ENCODE measurements around the gene TUBGCP5.
A peak's percentile ranks its signal among the peaks of the same experiment; 100 is the strongest.
"Not testable (repeated sequence)": the region's sequence is repeated elsewhere in the genome, so short reads cannot be mapped to it uniquely, and the experiment has no call there.

The TUBGCP5 gene

DNA sequence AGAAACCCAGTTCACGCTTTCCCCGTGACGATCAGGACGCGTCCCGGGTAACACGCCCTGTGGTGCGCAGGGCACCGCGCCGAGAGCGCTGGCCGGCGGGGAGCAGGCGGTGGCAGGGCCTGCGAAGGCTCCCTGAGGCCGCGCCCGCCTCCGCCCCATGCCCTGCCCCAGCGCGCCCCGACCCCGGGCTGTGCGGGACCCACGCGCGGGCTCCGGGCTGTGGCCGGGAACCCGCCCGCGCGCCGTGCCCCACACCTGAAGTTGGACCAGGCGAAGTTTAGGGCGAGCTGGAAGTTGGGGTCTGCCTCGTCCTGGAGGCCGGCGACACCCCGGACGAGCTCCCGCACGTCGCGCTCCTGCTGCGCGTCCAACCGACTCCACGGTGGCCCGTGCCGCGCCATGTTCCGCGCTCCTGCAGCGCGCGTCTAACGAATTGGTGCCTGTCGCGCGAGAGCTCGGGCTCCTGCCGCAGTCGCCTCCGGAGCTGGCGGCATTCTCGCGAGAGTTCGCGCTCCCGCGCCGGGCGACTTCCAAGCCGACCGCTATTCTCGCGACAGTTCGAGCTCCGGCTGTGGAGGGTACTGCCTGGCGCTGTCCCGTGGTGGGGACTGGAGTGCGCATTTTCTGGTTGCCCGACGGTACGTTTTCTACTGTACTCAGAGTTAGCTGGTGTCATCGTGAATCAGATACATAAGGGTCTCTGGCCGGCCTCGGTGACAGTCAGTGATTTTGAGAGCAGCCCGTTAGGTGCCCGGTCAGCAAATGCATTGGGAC, at the start of gene TUBGCP5:
Gene TUBGCP5, minus strand, starts transcription at position 427 of the 774 bp plus-strand sequence. Its CDS starts 26 bp downstream, at position 401.
- DNase-seq (ENCODE audit: low read depth): peak; percentile 95

DNA sequence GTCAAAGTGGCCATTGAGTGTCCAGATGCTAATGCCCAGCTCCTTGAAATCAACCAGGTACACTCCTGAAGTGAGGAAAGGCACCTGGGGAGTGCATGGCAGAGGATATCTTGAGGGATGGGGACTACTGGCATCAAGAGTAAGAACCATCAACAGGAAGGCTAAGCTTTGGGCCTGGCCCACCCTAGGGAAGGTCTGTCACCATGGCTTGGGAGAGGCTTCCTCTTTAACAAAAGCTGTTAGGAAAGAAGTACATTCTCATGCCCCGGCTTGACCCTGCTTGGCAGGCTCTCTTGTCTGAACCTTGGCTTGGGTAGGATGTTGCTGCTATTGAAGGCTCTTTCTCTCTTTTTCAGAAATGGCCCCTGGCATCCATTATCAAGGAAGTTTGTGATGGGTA, 43.7 kb upstream of the TUBGCP5 start:
- DNase-seq (ENCODE audit: low read depth): no peak

DNA sequence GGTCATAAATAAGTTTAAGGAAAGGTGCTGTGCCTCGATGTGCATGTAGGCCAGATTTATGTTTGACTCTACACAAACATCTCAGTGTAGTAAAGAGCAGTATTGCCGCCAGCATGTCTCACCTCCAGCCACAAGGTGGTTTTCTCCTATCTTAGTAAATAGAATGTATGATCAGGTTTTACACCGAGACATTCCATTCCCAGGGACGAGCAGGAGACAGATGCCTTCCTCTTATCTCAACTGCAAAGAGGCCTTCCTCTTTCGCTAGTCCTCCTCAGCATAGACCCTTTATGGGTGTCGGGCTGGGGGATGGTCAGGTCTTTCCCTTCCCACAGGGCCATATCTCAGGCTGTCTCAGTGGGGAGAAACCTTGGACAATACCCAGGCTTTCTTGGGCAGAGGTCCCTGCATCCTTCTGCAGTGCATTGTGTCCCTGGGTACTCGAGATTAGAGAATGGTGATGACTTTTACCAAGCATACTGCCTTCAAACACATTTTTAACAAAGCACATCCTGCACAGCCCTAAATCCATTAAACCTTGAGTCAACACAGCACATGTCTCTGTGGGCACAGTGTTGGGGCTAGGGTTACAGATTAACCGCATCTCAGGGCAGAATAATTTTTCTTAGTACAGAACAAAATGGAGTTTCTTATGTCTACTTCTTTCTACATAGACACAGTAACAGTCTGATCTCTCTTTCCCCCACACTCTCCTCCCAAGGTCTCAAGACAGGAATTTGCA, 42.8 kb upstream of the TUBGCP5 start:
- DNase-seq (ENCODE audit: low read depth): not testable (repeated sequence)

DNA sequence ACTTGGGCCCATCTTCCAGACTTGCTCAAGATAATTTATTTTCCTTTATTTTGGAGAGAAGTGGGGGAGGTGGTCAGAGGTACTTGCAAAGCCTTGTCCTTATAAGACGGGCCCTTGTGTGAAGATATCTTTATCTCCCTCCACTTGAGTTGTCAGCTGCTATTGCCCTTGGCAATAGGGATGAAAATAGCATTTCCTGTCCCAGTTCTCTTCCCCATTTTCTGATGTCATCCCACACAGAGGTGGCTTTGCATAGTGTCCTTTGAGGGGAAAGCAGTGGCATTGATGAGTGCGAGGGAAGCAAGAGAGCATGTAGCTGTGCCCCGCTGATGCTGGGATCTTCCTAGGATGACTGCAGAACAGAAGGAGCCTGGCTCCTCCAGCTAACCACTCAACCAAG, 41.9 kb upstream of the TUBGCP5 start:
- DNase-seq (ENCODE audit: low read depth): no peak

DNA sequence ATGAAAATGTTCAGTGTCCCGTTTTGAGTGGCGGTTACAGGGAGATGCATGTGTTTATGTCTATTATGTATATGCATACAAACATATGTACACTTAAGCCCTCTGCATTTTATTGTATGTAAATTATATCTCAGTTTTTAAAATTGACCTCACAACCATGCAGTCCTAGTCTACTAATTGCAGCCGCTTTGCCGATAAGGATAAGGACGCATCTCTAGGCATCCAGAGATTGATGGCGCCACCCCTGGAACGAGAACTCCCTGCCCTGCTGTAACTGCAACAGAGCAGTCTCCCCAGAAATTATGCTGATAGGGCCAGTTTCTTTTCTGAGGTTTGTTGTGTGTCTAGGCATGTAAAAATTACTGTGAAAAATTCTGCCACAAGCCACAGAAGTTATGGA, 40.4 kb upstream of the TUBGCP5 start:
- DNase-seq (ENCODE audit: low read depth): no peak

DNA sequence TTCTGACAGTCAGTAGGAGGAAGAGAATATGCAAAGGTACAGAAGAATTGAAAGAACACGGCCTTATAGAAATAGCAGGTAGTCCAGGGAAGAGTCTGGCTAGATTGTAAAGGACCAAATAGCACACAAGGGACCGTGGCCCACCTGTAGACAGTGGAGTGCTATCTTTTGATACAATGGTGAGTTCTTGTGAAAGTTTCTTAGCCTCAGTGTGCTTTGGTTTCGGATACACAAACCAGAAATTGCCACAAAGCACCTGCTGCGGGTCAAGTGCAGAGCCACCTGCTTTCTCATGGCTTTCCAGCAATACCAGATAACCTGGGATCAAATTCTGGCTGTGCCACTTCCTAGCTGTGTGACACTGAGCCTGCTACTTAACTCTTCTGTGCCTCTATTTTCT, 36.6 kb upstream of the TUBGCP5 start:
- DNase-seq (ENCODE audit: low read depth): no peak

DNA sequence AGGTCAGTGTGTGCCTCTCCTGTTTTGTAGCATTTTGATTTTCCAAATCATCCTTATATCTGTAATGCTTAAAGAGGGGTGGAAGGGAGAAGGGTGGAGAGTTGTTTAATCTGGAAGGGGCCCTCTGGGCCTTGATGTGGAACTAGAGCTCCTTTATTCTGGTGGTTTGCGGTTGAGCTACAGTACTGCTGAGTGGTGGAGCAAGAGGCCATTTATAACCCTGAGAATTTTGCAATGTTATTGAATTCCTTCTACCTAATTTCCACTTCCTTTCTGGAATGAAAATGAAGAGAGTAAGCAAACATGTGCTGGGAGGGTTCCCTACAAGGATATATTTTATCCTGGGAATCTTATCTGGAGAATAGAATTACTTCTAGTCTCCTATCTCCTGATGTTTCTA, 35.3 kb upstream of the TUBGCP5 start:
- no peak for DNase-seq (ENCODE audit: low read depth)

DNA sequence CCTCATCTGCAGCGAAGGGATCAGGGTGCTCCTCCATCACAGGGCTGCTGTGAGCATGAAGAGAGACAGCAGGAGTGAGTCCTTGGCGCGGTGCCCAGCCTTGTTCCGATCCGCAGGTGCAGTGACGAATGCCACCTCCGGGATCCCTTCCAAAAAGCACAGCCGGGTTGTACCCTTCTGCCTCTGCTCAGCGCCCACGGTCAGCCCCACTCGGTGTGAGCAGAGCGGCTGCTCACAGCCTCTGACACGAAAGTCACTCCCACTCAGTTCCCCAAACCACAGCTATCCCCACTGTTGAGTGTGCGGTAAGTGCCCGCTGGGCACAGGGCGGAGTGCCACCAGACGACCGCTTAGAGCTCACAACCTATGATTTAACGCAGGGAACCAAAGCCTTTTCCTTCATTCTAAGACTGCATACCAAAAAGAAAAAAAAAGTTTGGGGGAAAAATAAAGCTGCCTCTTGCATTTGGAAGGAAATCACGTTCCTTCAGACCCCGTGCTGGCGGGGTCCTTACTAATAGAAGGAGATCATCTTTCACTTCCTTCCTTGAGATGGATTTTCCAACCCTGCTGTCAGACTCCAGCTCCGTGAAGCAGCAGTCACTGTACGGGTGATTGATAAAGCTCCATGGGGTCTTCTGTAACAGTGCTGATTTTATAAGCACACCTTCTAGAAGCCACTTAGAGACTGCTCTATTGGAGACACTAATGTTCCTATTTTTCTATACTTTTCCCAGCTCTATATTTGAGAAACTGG, 34.7 kb upstream of the TUBGCP5 start:
- DNase-seq (ENCODE audit: low read depth): no peak

DNA sequence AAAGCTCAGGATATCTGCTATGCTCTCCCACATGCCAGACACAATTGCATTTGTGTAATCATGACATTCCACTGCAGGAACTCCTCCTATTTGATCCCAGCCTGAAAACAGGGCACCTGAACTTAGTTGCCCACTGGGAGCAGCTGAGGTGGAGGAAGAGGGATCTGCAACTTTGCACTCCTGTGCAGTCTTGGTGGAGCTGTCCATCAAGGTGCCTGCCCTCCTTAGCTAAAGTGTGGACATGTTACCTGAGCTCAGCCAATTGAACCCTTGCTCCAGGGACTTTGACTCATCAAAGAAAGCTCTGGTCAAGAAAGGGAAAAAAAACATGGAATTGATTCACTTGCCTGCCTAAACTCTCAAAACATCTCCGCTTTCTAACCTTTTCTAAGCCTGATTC, 33.3 kb upstream of the TUBGCP5 start:
- no peak for DNase-seq (ENCODE audit: low read depth)

DNA sequence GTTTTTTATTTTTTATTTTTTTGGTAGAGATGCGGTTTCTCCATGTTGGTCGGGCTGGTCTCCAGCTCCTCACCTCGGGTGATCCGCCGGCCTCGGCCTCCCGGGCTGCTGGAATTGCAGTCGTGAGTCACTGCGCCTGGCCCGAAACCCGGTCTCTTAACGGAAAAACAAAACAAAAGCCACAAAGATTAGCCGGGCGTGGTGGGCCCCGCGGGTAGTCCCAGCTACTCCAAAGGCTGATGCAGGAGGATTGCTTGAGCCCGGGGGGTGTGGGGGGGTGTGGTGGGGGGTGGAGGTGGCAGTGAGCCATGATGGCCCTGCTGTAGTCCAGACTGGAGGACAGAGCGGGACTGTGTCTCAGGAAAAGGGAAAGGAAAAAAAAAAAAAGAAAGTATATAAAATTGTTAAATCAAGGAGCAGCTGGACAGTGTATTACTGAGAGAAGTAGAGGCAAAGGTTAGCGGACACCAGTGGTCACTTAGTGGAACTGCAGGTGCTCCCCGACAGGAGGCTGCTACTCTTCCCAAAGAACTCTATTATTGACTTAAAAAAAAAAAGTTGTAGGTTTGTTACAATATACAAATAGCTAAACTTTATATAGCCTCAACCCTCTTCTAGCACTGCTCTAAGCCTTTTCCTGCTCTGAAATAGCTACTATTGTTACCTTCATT, 30.3 kb upstream of the TUBGCP5 start:
- no peak for DNase-seq (ENCODE audit: low read depth)

DNA sequence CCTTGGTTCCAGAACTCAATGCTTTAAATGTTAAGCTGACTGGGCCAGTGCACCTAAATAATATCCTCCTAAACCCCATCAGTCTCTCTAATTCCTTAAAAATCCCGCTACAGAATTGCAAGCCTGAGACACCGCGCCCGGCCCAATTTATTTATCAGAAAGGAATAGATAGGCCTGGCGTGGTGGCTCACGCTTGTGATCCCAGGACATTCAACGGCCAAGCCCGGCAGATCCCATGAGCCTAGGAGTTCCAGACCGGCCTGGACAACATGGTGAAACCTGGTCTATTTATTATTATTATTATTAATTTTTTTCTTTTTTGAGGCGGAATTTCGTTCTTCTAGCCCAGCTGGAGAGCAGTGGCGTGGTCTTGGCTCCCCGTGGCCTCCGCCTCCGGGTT, 28.0 kb upstream of the TUBGCP5 start:
- no peak for DNase-seq (ENCODE audit: low read depth)

DNA sequence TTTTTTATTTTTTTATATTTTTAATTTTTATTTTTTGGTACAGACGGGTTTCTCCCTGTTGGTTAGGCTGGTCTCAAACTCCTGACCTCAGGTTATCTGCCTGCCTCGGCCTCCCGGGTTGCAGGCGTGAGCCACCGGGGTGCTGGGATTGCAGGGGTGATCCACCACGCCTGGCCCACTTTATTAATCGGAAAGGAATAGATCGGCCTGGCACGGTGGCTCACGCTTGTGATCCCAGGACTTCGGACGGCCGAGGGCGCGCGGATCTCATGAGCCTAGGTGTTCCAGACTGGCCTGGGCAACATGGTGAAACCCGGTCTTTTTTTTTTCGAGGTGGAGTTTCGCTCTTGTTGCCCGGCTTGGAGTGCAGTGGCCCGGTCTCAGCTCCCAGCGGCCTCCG, 26.5 kb upstream of the TUBGCP5 start:
- DNase-seq (ENCODE audit: low read depth): no peak

DNA sequence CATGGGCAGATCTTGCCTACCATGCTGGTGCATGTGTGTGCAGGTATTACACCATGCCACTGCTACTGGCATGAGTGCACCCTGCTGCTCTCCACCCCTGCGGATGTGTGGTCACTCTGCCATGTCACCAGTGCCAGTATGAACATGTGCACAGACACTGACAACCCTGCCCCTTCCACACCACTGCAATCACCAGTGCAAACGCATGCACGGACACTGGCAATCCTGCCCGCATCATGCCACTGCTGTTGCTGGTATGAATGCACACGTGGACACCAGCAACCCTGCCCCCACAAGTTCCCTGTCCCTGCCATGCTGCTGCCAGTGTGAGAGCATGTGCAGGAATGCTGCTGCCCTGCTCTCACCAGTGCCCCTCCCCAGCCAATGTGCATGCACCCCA, 24.8 kb upstream of the TUBGCP5 start:
- DNase-seq (ENCODE audit: low read depth): no peak

DNA sequence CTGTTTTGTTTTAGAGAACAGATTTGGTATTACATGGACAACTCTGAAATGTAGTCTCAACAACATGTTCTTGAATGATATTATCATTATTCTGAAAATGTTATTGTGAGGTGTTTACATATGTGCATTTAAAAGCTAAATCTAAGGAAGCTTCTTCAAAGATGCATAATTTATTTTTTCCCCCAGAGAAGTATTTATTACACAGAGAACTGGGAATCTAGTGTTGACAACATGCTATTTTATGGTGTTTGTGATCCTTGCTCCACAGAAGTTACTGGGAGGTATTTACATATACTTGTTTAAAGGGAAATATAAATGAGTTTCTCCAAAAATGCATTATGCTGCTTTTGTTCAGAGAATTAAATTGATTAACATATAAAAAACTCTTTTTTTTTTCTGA, 18.3 kb upstream of the TUBGCP5 start:
- DNase-seq (ENCODE audit: low read depth): no peak

DNA sequence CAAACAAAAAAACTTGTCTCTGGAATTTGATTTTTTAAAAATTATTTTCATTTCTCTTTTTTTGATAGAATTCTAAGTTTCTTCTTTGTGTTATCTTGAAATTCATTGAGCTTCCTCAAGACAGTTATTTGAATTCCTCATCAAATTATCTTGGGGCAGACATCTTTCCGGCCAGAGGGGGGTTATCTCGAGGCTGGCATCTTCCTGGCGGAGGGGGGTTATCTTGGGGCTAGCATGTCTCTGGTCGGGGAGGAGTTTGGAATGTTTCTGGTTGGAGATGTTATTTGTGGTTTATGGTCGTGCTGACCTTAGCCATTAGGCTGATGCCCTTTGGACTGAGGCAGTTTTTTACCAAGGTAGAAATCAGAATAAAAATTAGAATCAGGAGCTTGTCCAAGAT, 15.9 kb upstream of the TUBGCP5 start:
- DNase-seq (ENCODE audit: low read depth): no peak

DNA sequence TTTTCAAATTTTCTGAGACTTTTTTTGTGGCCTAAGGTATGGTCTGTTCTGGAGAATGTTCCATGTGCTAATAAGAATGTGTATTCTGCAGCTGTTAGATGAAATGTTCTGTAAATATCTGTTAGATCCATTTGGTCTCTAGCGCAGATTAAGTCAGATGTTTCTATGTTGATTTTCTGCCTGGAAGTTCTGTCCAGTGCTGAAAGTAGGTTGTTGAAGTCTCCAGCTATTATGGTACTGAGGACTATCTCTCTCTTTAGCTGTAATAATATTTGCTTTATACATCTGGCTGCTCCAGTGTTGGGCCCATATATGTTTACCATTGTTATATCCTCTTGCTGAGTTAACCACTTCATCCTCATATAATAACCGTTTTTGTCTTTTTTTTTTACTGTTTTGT, 13.2 kb upstream of the TUBGCP5 start:
- DNase-seq (ENCODE audit: low read depth): no peak

DNA sequence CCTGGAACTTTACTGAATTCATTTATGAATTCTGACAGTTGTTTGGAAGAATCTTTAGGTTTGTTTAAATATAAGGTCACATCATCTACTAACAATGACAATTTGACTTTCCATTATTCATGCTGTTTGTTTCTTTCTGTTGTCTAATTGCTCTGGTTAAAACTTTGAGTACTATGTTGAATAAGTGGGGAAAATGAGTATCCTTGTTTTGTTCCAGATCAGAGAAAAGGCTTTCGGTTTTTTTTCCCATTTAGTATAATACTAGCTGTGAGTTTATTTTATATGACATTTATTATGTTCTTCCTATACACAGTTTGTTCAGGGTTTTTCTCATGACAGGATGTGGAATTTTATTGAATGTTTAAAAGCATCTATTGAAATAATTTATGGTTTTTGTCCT, 11.3 kb upstream of the TUBGCP5 start:
- no peak for DNase-seq (ENCODE audit: low read depth)

DNA sequence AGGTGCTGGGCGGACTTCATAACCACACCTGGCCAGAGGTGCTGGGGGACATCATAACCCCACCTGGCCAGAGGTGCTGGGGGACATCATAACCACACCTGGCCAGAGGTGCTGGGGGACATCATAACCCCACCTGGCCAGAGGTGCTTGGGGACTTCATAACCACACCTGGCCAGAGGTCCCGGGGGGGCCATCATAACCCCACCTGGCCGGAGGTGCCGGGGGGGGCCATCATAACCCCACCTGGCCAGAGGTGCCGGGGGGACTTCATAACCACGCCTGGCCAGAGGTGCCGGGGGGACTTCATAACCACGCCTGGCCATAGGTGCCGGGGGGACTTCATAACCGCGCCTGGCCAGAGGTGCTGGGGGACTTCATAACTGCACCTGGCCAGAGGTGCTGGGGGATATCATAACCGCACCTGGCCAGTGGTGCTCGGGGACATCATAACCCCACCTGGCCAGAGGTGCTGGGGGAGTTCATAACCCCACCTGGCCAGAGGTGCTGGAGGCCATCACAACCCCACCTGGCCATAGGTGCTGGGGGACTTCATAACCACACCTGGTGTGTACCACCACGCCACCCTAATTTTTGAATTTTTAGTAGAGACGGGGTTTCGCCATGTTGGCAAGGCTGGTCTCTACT, 10.7 kb upstream of the TUBGCP5 start:
- DNase-seq (ENCODE audit: low read depth): no peak

DNA sequence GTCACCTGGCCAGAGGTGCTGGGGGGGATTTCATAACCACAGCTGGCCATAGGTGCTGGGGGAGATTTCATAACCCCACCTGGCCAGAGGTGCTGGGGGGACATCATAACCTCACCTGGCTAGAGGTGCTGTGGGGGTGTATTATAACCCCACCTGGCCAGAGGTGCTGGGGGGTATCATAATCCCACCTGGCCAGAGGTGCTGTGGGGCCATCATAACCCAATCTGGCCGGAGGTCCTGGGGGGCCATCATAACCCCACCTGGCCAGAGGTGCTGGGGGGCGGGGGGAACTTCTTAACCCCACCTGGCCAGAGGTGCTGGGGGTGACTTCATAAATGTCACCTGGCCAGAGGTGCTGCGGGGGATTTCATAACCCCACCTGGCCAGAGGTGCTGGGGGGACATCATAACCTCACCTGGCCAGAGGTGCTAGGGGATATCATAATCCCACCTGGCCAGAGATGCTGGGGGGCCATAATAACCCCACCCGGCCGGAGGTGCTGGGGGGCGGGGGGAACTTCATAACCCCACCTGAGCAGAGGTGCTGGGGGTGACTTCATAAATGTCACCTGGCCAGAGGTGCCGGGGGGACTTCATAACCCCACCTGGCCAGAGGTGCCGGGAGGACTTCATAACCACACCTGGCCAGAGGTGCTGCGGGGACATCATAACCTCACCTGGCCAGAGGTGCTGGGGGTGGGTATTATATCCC, 9.4 kb upstream of the TUBGCP5 start:
- DNase-seq (ENCODE audit: low read depth): not testable (repeated sequence)

DNA sequence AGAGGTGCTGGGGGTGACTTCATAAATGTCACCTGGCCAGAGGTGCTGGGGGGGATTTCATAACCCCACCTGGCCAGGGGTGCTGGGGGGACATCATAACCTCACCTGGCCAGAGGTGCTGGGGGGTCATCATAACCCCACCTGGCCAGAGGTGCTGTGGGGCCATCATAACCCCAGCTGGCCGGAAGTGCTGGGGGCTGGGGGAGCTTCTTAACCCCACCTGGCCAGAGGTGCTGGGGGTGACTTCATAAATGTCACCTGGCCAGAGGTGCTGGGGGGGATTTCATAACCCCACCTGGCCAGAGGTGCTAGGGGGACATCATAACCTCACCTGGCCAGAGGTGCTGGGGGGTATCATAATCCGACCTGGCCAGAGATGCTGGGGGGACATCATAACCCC, 4.6 kb upstream of the TUBGCP5 start:
- not testable (repeated sequence) for DNase-seq (ENCODE audit: low read depth)

DNA sequence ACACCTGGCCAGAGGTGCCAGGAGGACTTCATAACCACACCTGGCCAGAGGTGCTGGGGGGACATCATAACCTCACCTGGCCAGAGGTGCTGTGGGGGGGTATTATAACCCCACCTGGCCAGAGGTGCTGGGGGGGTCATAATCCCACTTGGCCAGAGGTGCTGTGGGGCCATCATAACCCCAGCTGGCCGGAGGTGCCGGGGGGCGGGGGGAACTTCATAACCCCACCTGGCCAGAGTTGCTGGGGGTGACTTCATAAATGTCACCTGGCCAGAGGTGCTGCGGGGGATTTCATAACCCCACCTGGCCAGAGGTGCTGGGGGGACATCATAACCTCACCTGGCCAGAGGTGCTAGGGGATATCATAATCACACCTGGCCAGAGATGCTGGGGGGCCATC, 4.2 kb upstream of the TUBGCP5 start:
- not testable (repeated sequence) for DNase-seq (ENCODE audit: low read depth)

Measured in activated T-helper 9 cell treated with anti-CD3 and anti-CD28 coated beads, Interleukin-2, amount 50 U/mL, for 16 hours (primary cell).